Body of pancreas (tissue), 4 donors: ENCODE data around the gene SYTL5. TPM values are rescaled to one million over a fixed set of nuclear protein-coding genes. Genes with fewer than 3 reads are reported as not detected.

ENCODE experiments used
- ATAC-seq: fragments of 150-250 bp; one replicate; pipeline ENCODE4 v1.9.1; 2016
- DNase-seq, 4 donors: peaks; one replicate each; pipeline ENCODE4 v3.0.0-alpha.2; 2019
- H3K27ac ChIP-seq, 4 donors: fragments of 200-600 bp; sonication (generic); 1 replicate in 3 of 4; 2 replicates in 1 of 4; pipeline versions ENCODE4 v1.5.1 to v1.6.1; 2016 to 2019; ENCODE audit warnings: mild to moderate bottlenecking in 1 of 4, mixed read lengths in 1 of 4, moderate library complexity in 1 of 4
- H3K27me3 ChIP-seq, 2 donors: fragments of 200-600 bp; sonication (generic); one replicate each; pipeline ENCODE4 v1.6.0; 2016; ENCODE audit warnings: mild to moderate bottlenecking in 1 of 2
- H3K36me3 ChIP-seq, 2 donors: fragments of 200-600 bp; sonication (generic); replicated peaks in 1 of 2; 2 replicates each; pipeline ENCODE4 v1.5.1; 2016; ENCODE audit warnings: low read depth in 2 of 2; ENCODE audit not compliant: insufficient read depth in 1 of 2
- H3K4me1 ChIP-seq: fragments of 200-600 bp; sonication (generic); one replicate; pipeline ENCODE4 v1.6.0; 2016
- H3K4me3 ChIP-seq, 2 donors: fragments of 200-600 bp; sonication (generic); 1 replicate in 1 of 2; 2 replicates in 1 of 2; pipeline ENCODE4 v1.5.1; 2016 to 2019
- H3K9me3 ChIP-seq, 3 donors: fragments of 200-600 bp; sonication (generic); 1 replicate in 2 of 3; 2 replicates in 1 of 3; pipeline ENCODE4 v1.5.1; 2016
- POLR2A ChIP-seq, 3 donors: fragments of 450-650 bp; IDR thresholded peaks; one replicate each; pipeline ENCODE4 v1.6.1; 2016; ENCODE audit warnings: antibody characterized with exemption in 3 of 3, mild to moderate bottlenecking in 2 of 3
- WGBS, 2 donors: methylation state at CpG; one replicate each; pipeline ENCODE4 v1.1.5; 2017; 5-methylcytosine and 5-hydroxymethylcytosine counted together
- intact Hi-C: fragments of 100-400 bp; cut with DNase I; formaldehyde crosslinking; loops from one replicate; pipeline ENCODE4 v1.15.1; 2023
- total RNA-seq, 2 donors: library from RNA; depleted of rRNA; stranded (reverse); fragments of >200 nt; gene quantifications; one replicate each; pipeline ENCODE4 v1.1.0, GENCODE V29; 2016
- TF ChIP-seq, protein P1 (sequence below), 7 experiments: fragments of 450-650 bp in 4 of 7; fragments of 200-600 bp in 3 of 7; sonication (generic) in 3 of 7; IDR thresholded peaks; one replicate each; pipeline ENCODE4 v1.5.1; 2016 to 2019; ENCODE audit warnings: antibody characterized with exemption in 7 of 7

SYTL5 gene
- total RNA-seq, 2 donors from 2014 or later, result 5.3 to 7.3 TPM

DNA sequence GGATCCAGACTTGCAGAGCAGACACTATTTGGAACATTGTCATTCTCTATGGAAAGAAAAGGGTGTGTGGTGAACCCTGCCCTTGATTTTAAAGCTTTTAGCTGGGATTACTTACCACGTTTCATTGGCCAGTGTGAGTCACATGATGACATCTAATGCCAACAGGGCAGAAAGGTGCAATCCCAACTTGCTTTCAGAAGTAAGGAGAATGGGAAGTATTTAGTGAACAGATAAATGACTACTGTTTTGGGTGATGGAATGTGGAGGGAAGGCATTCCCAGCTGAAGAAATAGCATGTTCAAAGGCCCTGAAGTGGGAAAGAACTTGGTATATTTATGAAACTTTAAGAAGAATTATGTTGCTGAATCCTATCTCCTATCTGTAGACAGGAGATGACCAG is 44.5 kb downstream of the SYTL5 start:
- WGBS, 2 donors, result 43 to 70% methylated on average over 1 of the region's 1 CpG
- Histone ChIP-seq H3K9me3 (no peaks in the 10 kb centered on the region), H3K27ac (no peak overlapping the region), H3K4me1 (no peaks in the 10 kb centered on the region), H3K4me3 (no peak overlapping the region), H3K27me3 (no peaks in the 10 kb centered on the region), H3K36me3 (no peaks in the 10 kb centered on the region)
- intact Hi-C loops, result no loop called here
- no peak for TF ChIP-seq POLR2A (IDR thresholded peaks at IDR 0.05)
- TF ChIP-seq, protein P1, sequence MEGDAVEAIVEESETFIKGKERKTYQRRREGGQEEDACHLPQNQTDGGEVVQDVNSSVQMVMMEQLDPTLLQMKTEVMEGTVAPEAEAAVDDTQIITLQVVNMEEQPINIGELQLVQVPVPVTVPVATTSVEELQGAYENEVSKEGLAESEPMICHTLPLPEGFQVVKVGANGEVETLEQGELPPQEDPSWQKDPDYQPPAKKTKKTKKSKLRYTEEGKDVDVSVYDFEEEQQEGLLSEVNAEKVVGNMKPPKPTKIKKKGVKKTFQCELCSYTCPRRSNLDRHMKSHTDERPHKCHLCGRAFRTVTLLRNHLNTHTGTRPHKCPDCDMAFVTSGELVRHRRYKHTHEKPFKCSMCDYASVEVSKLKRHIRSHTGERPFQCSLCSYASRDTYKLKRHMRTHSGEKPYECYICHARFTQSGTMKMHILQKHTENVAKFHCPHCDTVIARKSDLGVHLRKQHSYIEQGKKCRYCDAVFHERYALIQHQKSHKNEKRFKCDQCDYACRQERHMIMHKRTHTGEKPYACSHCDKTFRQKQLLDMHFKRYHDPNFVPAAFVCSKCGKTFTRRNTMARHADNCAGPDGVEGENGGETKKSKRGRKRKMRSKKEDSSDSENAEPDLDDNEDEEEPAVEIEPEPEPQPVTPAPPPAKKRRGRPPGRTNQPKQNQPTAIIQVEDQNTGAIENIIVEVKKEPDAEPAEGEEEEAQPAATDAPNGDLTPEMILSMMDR (IDR thresholded peaks at IDR 0.05), result no peak
- DNase-seq, result no peak
- ATAC-seq, result no peak

DNA sequence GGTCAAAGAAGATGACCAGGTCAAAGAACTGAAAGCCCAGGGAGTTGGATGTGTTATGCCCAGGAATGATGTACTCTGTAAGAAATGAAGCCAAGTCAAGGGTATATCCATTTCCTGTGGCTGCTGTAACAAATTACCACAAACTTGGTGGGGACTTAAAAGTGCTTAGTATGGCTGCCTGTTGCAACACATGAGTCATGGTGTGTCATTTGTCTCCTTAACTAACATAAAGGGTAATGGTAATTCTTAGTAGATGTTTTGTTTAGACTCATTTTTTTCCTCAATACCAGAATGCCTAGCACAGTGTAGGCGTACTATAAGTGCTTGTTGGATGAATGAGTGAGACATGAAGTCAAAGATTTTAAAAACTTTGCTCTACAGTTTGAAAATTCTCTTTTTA is 45.7 kb downstream of the SYTL5 start:
- TF ChIP-seq, protein P1 (IDR thresholded peaks at IDR 0.05), result no peak
- TF ChIP-seq POLR2A (IDR thresholded peaks at IDR 0.05), result no peak
- WGBS, 2 donors, result 91 to 92% methylated on average over 1 of the region's 1 CpG

DNA sequence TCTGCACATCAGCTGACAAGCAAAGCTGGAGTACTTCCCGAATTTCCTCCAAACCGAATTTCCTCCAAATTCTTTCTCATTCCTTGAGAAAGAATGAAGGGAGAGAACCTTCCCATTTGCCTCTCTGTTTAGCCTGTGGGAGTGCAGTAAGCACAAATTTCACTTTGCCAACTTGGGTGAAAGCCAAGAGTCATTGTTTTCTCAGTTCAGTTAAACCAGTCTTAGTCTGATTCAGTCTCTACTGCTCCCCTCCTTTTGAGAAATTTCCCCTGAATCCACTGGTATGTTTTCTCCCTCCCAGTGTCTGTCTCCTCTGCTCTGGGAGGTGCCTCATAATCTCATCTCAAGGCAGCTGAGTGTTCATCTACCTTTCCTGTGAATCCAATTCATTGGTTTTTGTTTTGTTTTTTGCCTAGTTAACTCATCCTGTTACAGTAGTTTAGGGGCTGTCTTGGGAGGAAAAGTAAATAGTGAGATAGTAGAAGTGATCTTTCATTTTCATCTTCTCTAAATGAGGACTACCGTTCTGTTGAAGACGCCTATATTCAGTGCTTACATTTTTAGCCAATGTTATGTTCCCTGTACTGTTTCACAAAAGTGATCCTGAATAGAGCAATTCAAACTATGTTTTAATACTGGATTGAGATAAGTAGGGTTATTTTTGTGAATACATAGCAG is 49.0 kb downstream of the SYTL5 start:
- H3K36me3 ChIP-seq, result no peaks in the 10 kb centered on the region
- no peaks in the 10 kb centered on the region for H3K4me1 ChIP-seq
- no peaks in the 10 kb centered on the region for H3K27me3 ChIP-seq
- intact Hi-C loops, result no loop called here
- DNase-seq (peak in 3 of 4 donors; percentile 13 to 29 (median 17)), ATAC-seq (no peak)
- H3K27ac ChIP-seq, result no peak overlapping the region
- no peaks in the 10 kb centered on the region for H3K9me3 ChIP-seq
- 49 to 57% methylated on average over 4 of the region's 4 CpGs for WGBS, 2 donors
- H3K4me3 ChIP-seq, result no peak overlapping the region
- no peak for TF ChIP-seq POLR2A (IDR thresholded peaks at IDR 0.05)
- TF ChIP-seq, protein P1 (IDR thresholded peaks at IDR 0.05), result no peak

More for the DNA sequence above, 45.7 kb downstream of the SYTL5 start:
- Histone ChIP-seq H3K36me3 (no peaks in the 10 kb centered on the region), H3K27me3 (no peaks in the 10 kb centered on the region), H3K9me3 (no peaks in the 10 kb centered on the region), H3K4me3 (no peak overlapping the region), H3K4me1 (no peaks in the 10 kb centered on the region), H3K27ac (no peak overlapping the region)
- DNase-seq (no peak), ATAC-seq (no peak)
- intact Hi-C loops, result no loop called here

DNA sequence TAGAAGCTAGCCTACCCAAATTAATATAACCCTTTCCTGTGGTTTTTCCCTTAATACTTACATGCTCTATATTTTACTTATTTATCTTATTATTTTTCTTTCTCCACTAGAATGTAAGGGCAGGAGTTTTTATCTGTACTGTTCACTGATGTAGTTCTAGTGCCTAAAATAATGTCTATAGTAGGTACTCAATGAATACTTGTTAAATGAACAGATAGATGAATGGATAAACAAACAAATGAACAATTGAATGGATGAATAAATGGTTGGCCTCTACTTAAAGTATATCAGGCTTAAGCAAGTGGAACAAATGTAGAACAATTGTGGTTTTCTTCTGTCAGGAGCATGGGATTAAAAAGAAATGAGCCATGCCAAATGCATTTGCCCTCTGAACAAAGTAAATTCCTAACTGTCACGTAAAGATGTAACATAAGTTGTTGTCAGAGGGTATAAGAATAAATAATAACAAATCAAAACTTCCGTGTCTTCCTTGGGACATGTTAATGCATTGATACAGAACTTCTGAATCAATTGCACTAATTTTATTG is 54.1 kb downstream of the SYTL5 start:
- intact Hi-C loops, result no loop called here
- no peak overlapping the region for H3K27ac ChIP-seq
- DNase-seq (no peak), ATAC-seq (no peak)
- H3K27me3 ChIP-seq, result no peaks in the 10 kb centered on the region
- no peak overlapping the region for H3K4me3 ChIP-seq
- no peak for TF ChIP-seq POLR2A (IDR thresholded peaks at IDR 0.05)
- TF ChIP-seq, protein P1 (IDR thresholded peaks at IDR 0.05), result no peak
- H3K4me1 ChIP-seq, result no peaks in the 10 kb centered on the region
- 86 to 91% methylated on average over 2 of the region's 2 CpGs for WGBS, 2 donors
- no peaks in the 10 kb centered on the region for H3K36me3 ChIP-seq
- H3K9me3 ChIP-seq, result no peaks in the 10 kb centered on the region

- no peak overlapping the region for H3K4me3 ChIP-seq
- intact Hi-C loops, result no loop called here
- WGBS, 2 donors, result 22 to 35% methylated on average over 2 of the region's 2 CpGs
- H3K27me3 ChIP-seq, result no peaks in the 10 kb centered on the region
- ATAC-seq, result no peak
- no peaks in the 10 kb centered on the region for H3K4me1 ChIP-seq
- no peaks in the 10 kb centered on the region for H3K9me3 ChIP-seq
- no peak overlapping the region for H3K27ac ChIP-seq
- TF ChIP-seq, protein P1 (IDR thresholded peaks at IDR 0.05), result no peak
- no peak for TF ChIP-seq POLR2A (IDR thresholded peaks at IDR 0.05)
- H3K36me3 ChIP-seq, result no peaks in the 10 kb centered on the region
- DNase-seq, result no peak
Observed at GRCh38 chrX:38061335-38061734, 55.0 kb downstream of the SYTL5 start.
